GM23338 (cell line): ENCODE results near the gene SLC39A11. TPM values are rescaled to one million over a fixed set of nuclear protein-coding genes. Genes with fewer than 3 reads are reported as not detected.

ENCODE experiments used
- ATAC-seq: fragments of 200-7000 bp; cut with Tn5 transposase; 3 replicates; pipeline ENCODE4 v1.9.1; 2020
- DNase-seq: peaks from one replicate; pipeline ENCODE4 v3.0.0-alpha.2; 2015; ENCODE audit warnings: low spot score
- H2AFZ ChIP-seq: fragments of 200-600 bp; sonication (generic); 2 replicates; pipeline ENCODE4 v1.8.0; 2016; ENCODE audit warnings: antibody characterized with exemption, mild to moderate bottlenecking, moderate library complexity
- H3F3A ChIP-seq: fragments of 200-600 bp; sonication (generic); replicated peaks from 2 replicates; pipeline ENCODE4 v1.8.0; 2017; ENCODE audit warnings: antibody characterized with exemption, mixed run types, low read depth
- H3K27ac ChIP-seq: fragments of 200-600 bp; sonication (generic); 2 replicates; pipeline ENCODE4 v1.6.1; 2016; ENCODE audit warnings: low read depth
- H3K27me3 ChIP-seq: fragments of 200-600 bp; sonication (generic); 2 replicates; pipeline ENCODE4 v1.8.0; 2016; ENCODE audit warnings: mild to moderate bottlenecking, mixed run types, moderate library complexity; ENCODE audit not compliant: insufficient read depth
- H3K36me3 ChIP-seq: fragments of 200-600 bp; sonication (generic); 2 replicates; pipeline ENCODE4 v1.8.0; 2016; ENCODE audit warnings: mild to moderate bottlenecking; ENCODE audit not compliant: insufficient read depth
- H3K4me1 ChIP-seq: fragments of 200-600 bp; sonication (generic); 2 replicates; pipeline ENCODE4 v1.8.0; 2016; ENCODE audit warnings: mild to moderate bottlenecking, moderate library complexity; ENCODE audit not compliant: insufficient read depth
- H3K4me2 ChIP-seq: fragments of 200-600 bp; sonication (generic); 2 replicates; pipeline ENCODE4 v1.7.1; 2017; ENCODE audit warnings: mixed run types
- H3K4me3 ChIP-seq: fragments of 200-600 bp; sonication (generic); 2 replicates; pipeline ENCODE4 v1.6.1; 2016; ENCODE audit warnings: mixed run types
- H3K79me2 ChIP-seq: fragments of 200-600 bp; sonication (generic); replicated peaks from 2 replicates; pipeline ENCODE4 v1.8.0; 2017; ENCODE audit warnings: mild to moderate bottlenecking; ENCODE audit not compliant: insufficient read depth
- H3K9me2 ChIP-seq: fragments of 200-600 bp; sonication (generic); 2 replicates; pipeline ENCODE4 v1.8.0; 2017; ENCODE audit not compliant: insufficient read depth
- H4K20me1 ChIP-seq: fragments of 200-600 bp; sonication (generic); replicated peaks from 2 replicates; pipeline ENCODE4 v1.8.0; 2017; ENCODE audit warnings: mild to moderate bottlenecking; ENCODE audit not compliant: insufficient read depth
- H3K27ac Mint-ChIP-seq: 2 replicates; pipeline ENCODE4 v1.8.0; 2020; ENCODE audit warnings: inconsistent platforms, mild to moderate bottlenecking, moderate library complexity, mixed read lengths
- H3K27me3 Mint-ChIP-seq: 3 replicates; pipeline ENCODE4 v1.8.0; 2022; ENCODE audit warnings: low read depth, mild to moderate bottlenecking, moderate library complexity, mixed read lengths, inconsistent platforms; ENCODE audit not compliant: insufficient read depth, poor library complexity
- H3K36me3 Mint-ChIP-seq: 3 replicates; pipeline ENCODE4 v1.8.0; 2021; ENCODE audit warnings: low read depth, mild to moderate bottlenecking, inconsistent platforms, moderate library complexity, mixed read lengths
- H3K4me1 Mint-ChIP-seq: 3 replicates; pipeline ENCODE4 v1.8.0; 2020; ENCODE audit warnings: mild to moderate bottlenecking, inconsistent platforms, mixed read lengths
- H3K4me3 Mint-ChIP-seq: 3 replicates; pipeline ENCODE4 v1.8.0; 2021; ENCODE audit warnings: moderate library complexity, mild to moderate bottlenecking, inconsistent platforms, mixed read lengths
- H3K9me3 Mint-ChIP-seq: 3 replicates; pipeline ENCODE4 v1.8.0; 2020; ENCODE audit warnings: moderate library complexity, mild to moderate bottlenecking, inconsistent platforms, mixed read lengths
- EZH2phosphoT487 ChIP-seq: fragments of 200-600 bp; sonication (generic); IDR thresholded peaks from one replicate; pipeline ENCODE4 v1.8.1; 2018; ENCODE audit warnings: antibody characterized with exemption; ENCODE audit not compliant: unreplicated experiment
- NANOG ChIP-seq: IDR thresholded peaks from 2 replicates; pipeline ENCODE4 v1.6.1; 2016; ENCODE audit warnings: antibody characterized with exemption, borderline replicate concordance
- POLR2AphosphoS5 ChIP-seq: IDR thresholded peaks from 2 replicates; pipeline ENCODE4 v1.6.1; 2016; ENCODE audit warnings: antibody characterized with exemption, low read depth
- REST ChIP-seq: IDR thresholded peaks from one replicate; pipeline ENCODE4 v1.6.1; 2018; ENCODE audit warnings: antibody characterized with exemption; ENCODE audit not compliant: unreplicated experiment
- STAT1 ChIP-seq: IDR thresholded peaks from one replicate; pipeline ENCODE4 v1.6.1; 2016; ENCODE audit warnings: antibody characterized with exemption; ENCODE audit not compliant: unreplicated experiment
- ZNF114 ChIP-seq: fragments of 250-450 bp; sonication (Bioruptor Pico); IDR thresholded peaks from 2 replicates; pipeline ENCODE4 v1.5.0; 2020; ENCODE audit warnings: mild to moderate bottlenecking, moderate library complexity
- ZNF331 ChIP-seq: fragments of 250-450 bp; sonication (Bioruptor Pico); IDR thresholded peaks from 2 replicates; pipeline ENCODE4 v1.5.0; 2020; ENCODE audit warnings: low read depth, mild to moderate bottlenecking, moderate library complexity
- ZNF462 ChIP-seq: fragments of 250-450 bp; sonication (Bioruptor Pico); IDR thresholded peaks from 2 replicates; pipeline ENCODE4 v1.5.0; 2020; ENCODE audit warnings: mild to moderate bottlenecking, moderate library complexity
- polyA plus RNA-seq: library from polyadenylated mRNA; unstranded; fragments of >200 nt; fragmentation: Nextera tagmentation; extraction: Ambion mirVana; gene quantifications from 2 replicates; pipeline ENCODE4 v1.2.1, GENCODE V29; 2016
- total RNA-seq: library from RNA; depleted of rRNA; stranded (reverse); fragments of >200 nt; shearing (Covaris generic); gene quantifications from 2 replicates; pipeline ENCODE4 v1.2.3, GENCODE V29; 2014

SLC39A11 gene
- total and polyA plus RNA-seq, 2 experiments from 2014 or later, result 10.8 to 18.1 TPM

- TF ChIP-seq ZNF462 (CRISPR knock-in tag), result no peak
- TF ChIP-seq ZNF331, result no peak
Observed at GRCh38 chr17:72730077-72730476, 362.4 kb downstream of the SLC39A11 start (continued).

GRCh38 chr17:72726936-72727335 lies 365.6 kb downstream of the SLC39A11 start:
- Mint-ChIP-seq H3K27ac (no peak overlapping the region), H3K4me3 (no peak overlapping the region), H3K36me3 (no peaks in the 10 kb centered on the region), H3K9me3 (no peaks in the 10 kb centered on the region), H3K4me1 (peaks cover 29% of the 10 kb centered on the region), H3K27me3 (peaks cover 4% of the 10 kb centered on the region)
- Histone ChIP-seq H3K27me3 (no peaks in the 10 kb centered on the region), H3K4me2 (no peak overlapping the region), H3K9me2 (no peaks in the 10 kb centered on the region), H4K20me1 (no peaks in the 10 kb centered on the region), H3K36me3 (no peaks in the 10 kb centered on the region), H3F3A (no peaks in the 10 kb centered on the region), H3K4me1 (peaks cover 14% of the 10 kb centered on the region; the same call in 1 of the 2 replicates), H3K4me3 (no peak overlapping the region), H3K79me2 (no peaks in the 10 kb centered on the region), H2AFZ (no peak overlapping the region), H3K27ac (no peak overlapping the region)
- DNase-seq (no peak), ATAC-seq (no peak)
- TF ChIP-seq STAT1 (no peak), ZNF114 (CRISPR knock-in tag) (no peak), POLR2AphosphoS5 (no peak), EZH2phosphoT487 (no peak), REST (no peak), NANOG (no peak)
